BE2C (cell line): ENCODE measurements around the gene RNF25.

Source experiments
- DNase-seq: peaks from one replicate; pipeline ENCODE4 v3.0.0-alpha.2; 2020
- H3K27me3 ChIP-seq: fragments of 250-450 bp; sonication (Bioruptor Pico); 2 replicates; pipeline ENCODE4 v1.5.1; 2020; ENCODE audit warnings: mild to moderate bottlenecking
- H3K36me3 ChIP-seq: fragments of 250-450 bp; sonication (Bioruptor Pico); 2 replicates; pipeline ENCODE4 v1.5.1; 2020; ENCODE audit warnings: mild to moderate bottlenecking
- H3K4me1 ChIP-seq: fragments of 250-450 bp; sonication (Bioruptor Pico); 2 replicates; pipeline ENCODE4 v1.5.1; 2020
- H3K4me3 ChIP-seq: 2 replicates; pipeline ENCODE4 v1.5.1; 2011; ENCODE audit warnings: low read depth, low read length
- H3K9me3 ChIP-seq: fragments of 250-450 bp; sonication (Bioruptor Pico); 2 replicates; pipeline ENCODE4 v1.5.1; 2020
- CTCF ChIP-seq: IDR thresholded peaks from 2 replicates; pipeline ENCODE4 v1.5.1; 2012; ENCODE audit warnings: mild to moderate bottlenecking, low read depth, low read length

RNF25 gene

GRCh38 chr2:218709908-218710307, 38.1 kb upstream of the RNF25 start:
- DNase-seq = no peak
- no peak for TF ChIP-seq CTCF
- H3K27me3 ChIP-seq = no peaks in the 10 kb centered on the region
- no peaks in the 10 kb centered on the region for H3K9me3 ChIP-seq
- no peaks in the 10 kb centered on the region for H3K4me1 ChIP-seq
- H3K4me3 ChIP-seq = no peak overlapping the region
- peaks cover 3% of the 10 kb centered on the region; the same call in 1 of the 2 replicates for H3K36me3 ChIP-seq

- Histone ChIP-seq H3K9me3 (no peaks in the 10 kb centered on the region), H3K4me1 (no peaks in the 10 kb centered on the region), H3K4me3 (no peak overlapping the region), H3K27me3 (no peaks in the 10 kb centered on the region), H3K36me3 (no peaks in the 10 kb centered on the region)
- DNase-seq = no peak
- no peak for TF ChIP-seq CTCF
These were observed 36.3 kb upstream of the RNF25 start for GRCh38 chr2:218708086-218708485.

DNA sequence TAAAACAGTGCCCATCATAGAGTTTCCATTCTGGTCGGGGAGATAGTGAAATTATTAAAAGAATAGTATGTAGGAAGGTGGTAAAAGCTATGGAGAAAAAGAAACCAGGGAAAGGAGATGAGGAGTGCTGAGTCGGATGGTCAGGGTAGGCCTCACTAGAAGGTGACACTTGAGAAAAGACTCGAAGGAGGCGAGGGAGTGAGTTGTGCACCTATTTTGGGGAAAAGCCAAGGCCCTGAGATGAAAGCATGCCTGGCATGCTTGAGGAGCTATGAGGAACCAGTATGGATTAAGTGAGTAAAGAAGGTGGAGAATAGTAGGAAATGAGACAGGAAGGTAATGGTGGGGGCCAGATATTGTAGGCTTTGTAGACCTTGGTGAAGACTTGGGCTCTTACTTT, 31.5 kb upstream of the RNF25 start:
- no peaks in the 10 kb centered on the region for H3K4me1 ChIP-seq

DNA sequence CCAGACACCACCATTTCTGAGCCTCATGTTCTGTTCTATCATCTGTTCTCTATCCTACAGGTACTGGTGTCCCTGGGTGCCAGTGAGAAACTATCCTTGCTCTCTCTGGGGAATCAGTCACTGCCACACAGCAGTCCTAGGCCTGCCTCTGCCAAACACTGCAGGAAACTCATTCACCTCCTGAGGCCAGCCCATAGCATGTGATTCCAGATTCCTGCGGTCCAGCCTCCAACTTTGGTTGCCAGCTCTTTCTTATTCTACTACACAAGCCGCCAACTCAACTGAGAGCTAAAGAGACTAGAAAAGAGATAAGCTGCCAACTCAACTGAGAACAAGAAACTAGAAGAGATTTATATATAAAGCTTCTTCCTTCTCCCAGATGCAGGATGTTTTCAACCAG, 30.0 kb upstream of the RNF25 start:
- Histone ChIP-seq H3K36me3 (no peaks in the 10 kb centered on the region; the same call in 1 of the 2 replicates), H3K4me3 (no peak overlapping the region), H3K9me3 (no peaks in the 10 kb centered on the region), H3K4me1 (0 out of 2 replicates have a peak, but pooled peaks cover 1% of the 10 kb centered on the region), H3K27me3 (no peaks in the 10 kb centered on the region)
- no peak for DNase-seq
- TF ChIP-seq CTCF = no peak

More for the DNA sequence above, 31.5 kb upstream of the RNF25 start:
- H3K9me3 ChIP-seq = no peaks in the 10 kb centered on the region
- no peak overlapping the region for H3K4me3 ChIP-seq
- no peaks in the 10 kb centered on the region for H3K27me3 ChIP-seq
- no peaks in the 10 kb centered on the region; the same call in 1 of the 2 replicates for H3K36me3 ChIP-seq
- no peak for TF ChIP-seq CTCF
- DNase-seq = no peak

DNA sequence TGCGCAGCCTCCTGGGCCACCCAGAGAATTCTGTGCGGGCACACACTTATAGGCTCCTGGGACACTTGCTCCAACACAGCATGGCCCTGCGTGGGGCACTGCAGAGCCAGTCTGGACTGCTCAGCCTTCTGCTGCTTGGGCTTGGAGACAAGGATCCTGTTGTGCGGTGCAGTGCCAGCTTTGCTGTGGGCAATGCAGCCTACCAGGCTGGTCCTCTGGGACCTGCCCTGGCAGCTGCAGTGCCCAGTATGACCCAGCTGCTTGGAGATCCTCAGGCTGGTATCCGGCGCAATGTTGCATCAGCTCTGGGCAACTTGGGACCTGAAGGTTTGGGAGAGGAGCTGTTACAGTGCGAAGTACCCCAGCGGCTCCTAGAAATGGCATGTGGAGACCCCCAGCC, 27.1 kb upstream of the RNF25 start:
- no peaks in the 10 kb centered on the region for H3K9me3 ChIP-seq
- 0 out of 2 replicates have a peak, but pooled peaks cover 6% of the 10 kb centered on the region for H3K4me1 ChIP-seq
- no peak overlapping the region for H3K4me3 ChIP-seq
- no peaks in the 10 kb centered on the region for H3K27me3 ChIP-seq
- H3K36me3 ChIP-seq = no peaks in the 10 kb centered on the region; the same call in 1 of the 2 replicates
- DNase-seq = no peak
- TF ChIP-seq CTCF = no peak

GRCh38 chr2:218694405-218695145, 22.8 kb upstream of the RNF25 start:
- Histone ChIP-seq H3K4me1 (0 out of 2 replicates have a peak, but pooled peaks cover 6% of the 10 kb centered on the region), H3K27me3 (no peaks in the 10 kb centered on the region), H3K9me3 (no peaks in the 10 kb centered on the region), H3K4me3 (no peak overlapping the region), H3K36me3 (no peaks in the 10 kb centered on the region)
- no peak for DNase-seq
- no peak for TF ChIP-seq CTCF
